SK-N-SH (cell line): ENCODE results near the gene SMCHD1. TPM values are rescaled to one million over a fixed set of nuclear protein-coding genes. Genes with fewer than 3 reads are reported as not detected.

Experiments
- CTCF ChIA-PET: fragments of 300-600, 350-600 bp; formaldehyde crosslinking; extraction: SDS; loops from one replicate; lab custom pipeline; 2021; lab: Yijun Ruan, JAX
- POLR2A ChIA-PET: fragments of 350-600 bp; sonication (Branson Sonifier 250); formaldehyde crosslinking; extraction: SDS; loops from one replicate; lab custom pipeline; 2020; ENCODE audit warnings: antibody characterized with exemption, inconsistent platforms; lab: Yijun Ruan, JAX
- DNase-seq: peaks from one replicate; pipeline ENCODE4 v3.0.0; 2012
- H2AFZ ChIP-seq: fragments of 200-600 bp; sonication (generic); 2 replicates; pipeline ENCODE4 v1.8.1; 2016; ENCODE audit warnings: antibody characterized with exemption, mild to moderate bottlenecking, low read depth
- H3F3A ChIP-seq: fragments of 200-600 bp; sonication (generic); replicated peaks from 2 replicates; pipeline ENCODE3; 2016; ENCODE audit warnings: antibody characterized with exemption, mild to moderate bottlenecking; ENCODE audit not compliant: insufficient read depth
- H3K27ac ChIP-seq, 2 experiments: fragments of 200-500 bp in 1 of 2; fragments of 200-600 bp in 1 of 2; sonication (Bioruptor generic) in 1 of 2; sonication (generic), shearing (Covaris generic) in 1 of 2; 2 replicates each; pipeline versions ENCODE4 v1.5.1 to v1.6.1; 2014 to 2016; ENCODE audit warnings: low read depth in 2 of 2, inconsistent platforms in 1 of 2, low read length in 1 of 2, mild to moderate bottlenecking in 1 of 2, mixed read lengths in 1 of 2
- H3K27me3 ChIP-seq: fragments of 200-600 bp; sonication (generic), shearing (Covaris generic); 2 replicates; pipeline ENCODE4 v1.6.1; 2016; ENCODE audit warnings: mixed run types; ENCODE audit not compliant: insufficient read depth
- H3K36me3 ChIP-seq, 2 experiments: fragments of 200-500 bp in 1 of 2; fragments of 200-600 bp in 1 of 2; sonication (Bioruptor generic) in 1 of 2; sonication (generic) in 1 of 2; replicated peaks in 1 of 2; 2 replicates each; pipeline versions ENCODE3 to v1.5.1; 2014 to 2016; ENCODE audit warnings: low read length in 1 of 2, mild to moderate bottlenecking in 1 of 2; ENCODE audit not compliant: insufficient read depth in 2 of 2, control insufficient read depth in 1 of 2
- H3K4me1 ChIP-seq, 2 experiments: fragments of 200-500 bp in 1 of 2; fragments of 200-600 bp in 1 of 2; sonication (Bioruptor generic) in 1 of 2; sonication (generic), shearing (Covaris generic) in 1 of 2; 2 replicates each; pipeline versions ENCODE4 v1.5.1 to v1.6.1; 2014 to 2016; ENCODE audit warnings: low read depth in 1 of 2, low read length in 1 of 2, mixed run types in 1 of 2; ENCODE audit not compliant: insufficient read depth in 2 of 2, control insufficient read depth in 1 of 2
- H3K4me2 ChIP-seq: fragments of 200-600 bp; sonication (generic), shearing (Covaris generic); 2 replicates; pipeline ENCODE4 v1.6.1; 2017; ENCODE audit warnings: mixed run types
- H3K4me3 ChIP-seq, 2 experiments: fragments of 200-500 bp in 1 of 2; fragments of 200-600 bp in 1 of 2; sonication (Bioruptor generic) in 1 of 2; sonication (generic), shearing (Covaris generic) in 1 of 2; 2 replicates each; pipeline versions ENCODE4 v1.5.1 to v1.8.1; 2014 to 2016; ENCODE audit warnings: low read depth in 2 of 2, inconsistent platforms in 1 of 2, low read length in 1 of 2, mild to moderate bottlenecking in 1 of 2, mixed read lengths in 1 of 2, moderate library complexity in 1 of 2
- H3K79me2 ChIP-seq: fragments of 200-600 bp; sonication (generic); 2 replicates; pipeline ENCODE4 v1.8.1; 2017; ENCODE audit warnings: mild to moderate bottlenecking; ENCODE audit not compliant: insufficient read depth
- H3K9ac ChIP-seq: fragments of 200-600 bp; sonication (generic); 2 replicates; pipeline ENCODE4 v1.6.1; 2017; ENCODE audit warnings: mixed run types
- H3K9me2 ChIP-seq: fragments of 200-600 bp; sonication (generic); 2 replicates; pipeline ENCODE4 v1.6.1; 2017; ENCODE audit warnings: mixed run types
- H3K9me3 ChIP-seq: fragments of 200-600 bp; sonication (generic); 2 replicates; pipeline ENCODE4 v1.6.1; 2017; ENCODE audit warnings: mixed run types, mild to moderate bottlenecking, moderate library complexity
- H4K20me1 ChIP-seq: fragments of 200-600 bp; sonication (generic); 2 replicates; pipeline ENCODE4 v1.6.1; 2017; ENCODE audit warnings: mild to moderate bottlenecking, mixed run types; ENCODE audit not compliant: insufficient read depth
- FOXJ3 ChIP-seq: sonication (generic); formaldehyde crosslinking; IDR thresholded peaks from 2 replicates; pipeline ENCODE4 v1.5.1; 2020; ENCODE audit warnings: mild to moderate bottlenecking, missing genetic modification reagents
- GABPA ChIP-seq: IDR thresholded peaks from 2 replicates; pipeline ENCODE4 v1.4.0; 2012; ENCODE audit warnings: low read depth, mild to moderate bottlenecking
- JUND ChIP-seq: IDR thresholded peaks from 2 replicates; pipeline ENCODE4 v1.4.0; 2012
- PBX3 ChIP-seq: IDR thresholded peaks from 2 replicates; pipeline ENCODE4; 2012
- RAD21 ChIP-seq: IDR thresholded peaks from 2 replicates; pipeline ENCODE4 v1.6.1; 2012; ENCODE audit warnings: mild to moderate bottlenecking, low read length
- REST ChIP-seq: IDR thresholded peaks from 2 replicates; pipeline ENCODE4 v1.6.1; 2012; ENCODE audit warnings: mild to moderate bottlenecking, low read depth, low read length, moderate library complexity
- SMC3 ChIP-seq: IDR thresholded peaks from 2 replicates; pipeline ENCODE4 v1.6.1; 2012; ENCODE audit warnings: low read depth, low read length, improper control_type of control experiment
- TAF1 ChIP-seq: IDR thresholded peaks from 2 replicates; pipeline ENCODE4 v1.6.1; 2012; ENCODE audit warnings: low read depth, mild to moderate bottlenecking, low read length, moderate library complexity, borderline replicate concordance
- WGBS: methylation state at CpG from one replicate; pipeline ENCODE4 v1.1.6; 2017; ENCODE audit warnings: low lambda C conversion rate; 5-methylcytosine and 5-hydroxymethylcytosine counted together
- polyA plus RNA-seq, 3 experiments: library from polyadenylated mRNA; depleted of rRNA; stranded (reverse); fragments of >200 nt; gene quantifications; 2 replicates each; pipeline ENCODE4 v1.2.3, GENCODE V29; 2012

Gene SMCHD1
- polyA plus RNA-seq, 1 of the 3 experiments (the other 2 are of a cell fraction) = 8.9 TPM

- peaks cover 13 to 28% of the 10 kb centered on the region in 2 experiments for H3K36me3 ChIP-seq
- H4K20me1 ChIP-seq = no peaks in the 10 kb centered on the region
- H3K9ac ChIP-seq = no peak overlapping the region
- TF ChIP-seq JUND = 0 out of 2 replicates have a peak, but pooled peaks have one; percentile 4
- TF ChIP-seq SMC3 = no peak
- WGBS = 90% methylated on average over 4 of the region's 4 CpGs
- no peaks in the 10 kb centered on the region for H3F3A ChIP-seq
- DNase-seq = no peak
- H3K79me2 ChIP-seq = no peaks in the 10 kb centered on the region
- H2AFZ ChIP-seq = no peak overlapping the region
- no peak overlapping the region for H3K4me2 ChIP-seq
- POLR2A ChIA-PET = no interaction called here
- H3K9me3 ChIP-seq = no peaks in the 10 kb centered on the region
- H3K4me1 ChIP-seq = no peaks in the 10 kb centered on the region
- CTCF ChIA-PET = no interaction called here
- no peaks in the 10 kb centered on the region for H3K27me3 ChIP-seq
- H3K4me3 ChIP-seq = no peak overlapping the region
- no peaks in the 10 kb centered on the region for H3K9me2 ChIP-seq
- H3K27ac ChIP-seq = no peak overlapping the region
These were observed 37.5 kb upstream of the SMCHD1 start for GRCh38 chr18:2618009-2618408.

GRCh38 chr18:2625217-2625616 is 30.3 kb upstream of the SMCHD1 start:
- POLR2A ChIA-PET = interaction anchor here (0.9 kb wide), 1 partner anchor 31 kb away, joined by 3 read pairs; no protein-coding TSS in a partner anchor
- Histone ChIP-seq H3K27ac (no peak overlapping the region), H3F3A (no peaks in the 10 kb centered on the region), H3K79me2 (no peaks in the 10 kb centered on the region), H4K20me1 (no peaks in the 10 kb centered on the region), H3K4me1 (no peaks in the 10 kb centered on the region), H3K27me3 (no peaks in the 10 kb centered on the region), H3K4me2 (no peak overlapping the region), H3K9me2 (no peaks in the 10 kb centered on the region), H3K36me3 (no peaks in the 10 kb centered on the region), H2AFZ (no peak overlapping the region), H3K9me3 (no peaks in the 10 kb centered on the region), H3K4me3 (no peak overlapping the region), H3K9ac (no peak overlapping the region)
- DNase-seq = no peak
- WGBS = 77% methylated on average over 4 of the region's 5 CpGs
- CTCF ChIA-PET = no interaction called here
- TF ChIP-seq PBX3 (no peak), TAF1 (no peak), FOXJ3 (no peak), GABPA (no peak), REST (no peak), RAD21 (no peak)
